ENCODE data around the gene B4GALT2.
A peak's percentile ranks its signal among the peaks of the same experiment; 100 is the strongest.

B4GALT2 gene

GRCh38 chr1:43985984-43986595 is 7.1 kb downstream of the B4GALT2 start:
- no peak for DNase-seq

DNA sequence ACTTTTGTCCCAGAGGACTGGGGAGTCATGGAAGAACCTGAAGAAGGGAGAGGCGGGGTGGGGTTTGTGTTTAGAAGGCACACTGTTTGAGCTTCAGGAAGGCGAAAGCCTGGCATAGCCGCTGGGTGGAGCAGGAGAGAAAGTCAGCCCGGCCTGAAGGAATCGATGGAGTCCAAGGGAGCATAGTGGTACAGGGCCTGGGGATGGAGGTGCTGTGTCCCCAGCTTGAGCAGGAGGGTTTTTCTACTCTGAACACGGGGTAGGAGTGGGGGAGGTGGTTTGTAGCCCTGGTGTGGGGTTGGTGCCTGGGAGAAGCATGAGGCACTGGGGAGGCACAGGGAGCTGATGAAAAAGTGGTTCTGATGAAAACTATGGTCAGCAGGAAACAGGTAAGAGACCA is 7.7 kb downstream of the B4GALT2 start:
- DNase-seq: no peak

DNA sequence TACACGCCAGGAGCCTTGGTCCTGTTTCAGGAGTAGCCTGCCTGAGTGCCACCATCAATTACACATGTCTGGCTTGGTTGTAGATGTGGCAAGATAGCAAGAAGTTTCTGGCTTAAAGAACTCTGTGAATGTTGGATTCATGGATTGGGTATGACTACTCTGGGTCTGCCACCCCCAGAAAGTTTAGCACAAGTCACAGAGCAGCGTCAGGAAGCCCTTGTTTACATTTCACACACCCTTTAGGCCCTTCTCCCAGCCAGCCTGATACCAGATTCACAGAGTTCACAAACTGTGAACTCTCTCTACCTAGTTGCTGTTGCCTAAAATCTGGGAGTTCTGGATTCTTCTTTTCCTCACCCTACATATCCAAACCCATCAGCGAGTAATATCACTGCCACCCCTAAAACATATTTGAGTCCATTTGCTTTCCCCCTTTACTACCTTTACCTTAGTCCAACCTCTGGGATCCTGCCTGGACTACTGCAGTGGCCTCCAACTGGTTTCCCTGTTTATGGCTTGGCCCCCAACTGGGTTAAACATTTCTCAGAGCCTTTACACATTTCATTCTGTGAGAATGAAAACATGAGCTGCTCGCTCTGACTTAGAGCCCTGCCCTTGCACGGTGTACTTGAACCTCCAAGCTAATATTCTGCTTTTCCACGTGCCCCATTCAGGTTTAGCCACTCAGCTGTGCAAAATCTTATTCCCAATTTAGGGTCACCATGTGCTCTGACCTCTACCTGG is 8.3 kb downstream of the B4GALT2 start:
- no peak for DNase-seq

GRCh38 chr1:43990271-43991199 is 11.5 kb downstream of the B4GALT2 start:
- DNase-seq: peak in 1 of 2 experiments; percentile 60

DNA sequence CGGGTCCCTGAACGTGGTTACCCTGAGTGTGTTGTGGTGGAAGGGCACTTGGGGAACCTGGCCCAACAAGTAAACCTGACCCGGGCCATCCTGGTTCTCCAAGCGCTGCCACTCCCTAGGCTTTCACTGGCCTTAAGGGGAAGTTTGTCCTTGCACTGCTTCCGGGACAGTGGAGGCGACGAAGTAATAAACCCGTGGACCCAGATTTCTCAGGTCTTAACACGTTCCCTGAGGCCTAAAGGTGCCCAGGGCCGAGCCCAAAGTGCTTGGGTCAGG is 12.1 kb downstream of the B4GALT2 start:
- no peak for DNase-seq

GRCh38 chr1:43991476-43992231 is 12.6 kb downstream of the B4GALT2 start, which contains the start of gene CCDC24:
Gene CCDC24, plus strand, starts transcription at chr1:43991599. Its CDS starts 280 bp downstream, at chr1:43991879.
- DNase-seq: peak; percentile 83 to 96

- DNase-seq: peak in 1 of 2 experiments; percentile 33
These were observed 13.4 kb downstream of the B4GALT2 start for GRCh38 chr1:43992232-43992995.

- no peak for DNase-seq
These were observed 14.3 kb downstream of the B4GALT2 start for GRCh38 chr1:43993206-43993914.

DNA sequence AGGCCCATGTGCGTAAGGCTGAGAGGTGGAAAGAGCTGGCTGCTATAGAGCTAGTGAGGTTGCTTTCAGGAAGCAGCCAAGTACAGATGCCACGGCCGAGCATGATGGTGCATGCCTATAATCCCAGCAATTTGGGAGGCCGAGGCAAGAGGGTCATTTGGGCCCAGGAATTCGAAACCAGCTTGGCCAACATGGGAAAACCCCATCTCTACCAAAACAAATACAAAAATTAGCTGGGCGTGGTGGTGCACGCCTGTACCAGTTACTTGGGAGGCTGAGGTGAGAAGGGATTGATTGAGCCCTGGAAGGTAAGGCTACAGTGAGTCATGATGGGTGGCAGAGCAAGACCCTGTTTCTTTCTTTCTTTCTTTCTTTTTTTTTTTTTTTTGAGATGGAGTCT is 15.1 kb downstream of the B4GALT2 start:
- DNase-seq: no peak

GRCh38 chr1:43994794-43995790 is 16.1 kb downstream of the B4GALT2 start:
- DNase-seq: peak in 1 of 2 experiments; percentile 78

DNA sequence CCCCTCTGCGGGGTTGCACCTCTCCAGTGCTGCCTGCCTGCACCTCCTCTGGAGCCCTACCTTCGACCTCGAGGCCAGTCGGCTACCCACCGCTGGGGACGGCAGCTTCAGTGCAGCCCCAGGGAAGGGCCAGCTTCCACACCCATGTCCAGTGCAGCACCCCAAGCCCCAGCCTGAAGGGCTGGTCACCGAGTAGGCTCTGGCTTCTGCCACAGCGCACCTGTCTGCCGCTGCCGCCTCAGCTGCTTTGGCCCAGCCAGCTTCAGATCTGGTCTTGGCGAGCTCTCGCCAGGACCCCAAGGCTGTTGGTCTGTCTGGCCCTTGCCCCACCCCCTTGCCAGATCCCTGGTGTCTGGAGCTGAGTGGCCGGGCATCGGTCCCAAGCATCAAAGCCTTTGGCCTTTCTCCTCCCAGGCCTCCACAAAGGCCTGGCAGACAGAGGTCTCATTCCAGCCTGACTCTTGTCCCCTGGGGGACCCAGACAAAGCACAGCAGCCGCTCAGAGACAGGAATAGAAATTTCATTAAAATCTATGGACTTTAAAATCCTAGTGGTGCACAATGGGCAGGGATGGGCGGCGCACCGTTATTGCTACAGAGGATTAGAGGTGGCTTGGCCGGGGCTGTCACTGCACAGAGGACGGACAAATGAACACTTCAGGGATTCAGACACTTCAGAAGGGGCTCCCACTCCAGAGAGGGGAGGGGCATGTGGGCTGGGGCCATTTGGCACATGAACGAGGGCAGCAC is 17.1 kb downstream of the B4GALT2 start:
- no peak for DNase-seq

DNA sequence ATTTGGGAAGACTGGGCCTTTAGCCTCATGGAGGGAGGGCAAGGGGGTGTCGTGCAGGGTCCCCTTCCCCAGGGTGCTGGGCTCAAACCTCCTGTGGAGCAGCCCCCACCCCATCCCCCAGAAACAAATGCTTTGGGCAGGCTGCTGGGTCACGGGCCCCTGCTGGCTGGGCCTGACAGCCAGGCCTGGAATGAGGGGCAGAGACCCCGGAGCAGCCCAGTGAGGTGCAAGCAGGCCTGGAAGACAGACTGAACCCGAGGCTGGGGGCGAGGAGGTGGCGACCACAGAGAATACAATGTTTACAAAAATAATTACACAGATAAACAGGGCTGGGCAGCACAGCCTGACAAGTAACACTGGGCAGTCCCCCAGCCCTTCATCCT is 17.7 kb downstream of the B4GALT2 start:
- no peak for DNase-seq

DNA sequence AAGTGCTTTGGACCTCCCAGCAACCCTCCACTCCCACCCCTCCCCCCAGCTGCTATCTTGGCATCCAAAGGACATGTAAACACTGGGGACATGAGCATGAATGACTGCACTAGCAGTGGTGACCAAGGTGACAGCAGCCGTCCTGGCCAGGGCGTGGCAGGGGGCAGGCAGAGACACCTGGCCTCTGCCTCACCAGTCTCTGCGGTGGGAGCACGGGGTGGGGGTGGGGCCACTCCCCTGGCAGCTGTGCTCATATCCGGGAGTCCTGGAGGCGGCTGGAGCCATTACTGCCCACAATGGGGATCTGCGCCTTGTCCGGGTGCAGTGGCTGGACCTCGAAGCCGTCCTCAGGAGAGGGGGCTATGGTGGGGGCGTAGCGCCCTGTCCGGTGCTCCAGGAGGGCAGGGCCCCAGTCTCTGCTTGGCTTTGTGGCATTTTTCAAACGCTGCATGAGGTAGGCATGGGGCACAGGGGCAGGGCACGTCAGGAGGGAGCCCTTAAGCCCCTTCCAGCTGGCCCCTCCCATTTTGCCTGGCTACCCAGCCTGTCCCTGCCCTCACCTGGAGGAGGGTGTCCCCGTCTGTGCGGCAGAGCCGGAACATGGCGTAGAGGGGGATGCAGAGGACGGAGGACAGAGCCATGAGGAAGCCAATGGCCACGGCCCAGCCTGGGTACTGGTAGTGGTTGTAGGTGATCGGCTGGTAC is 18.4 kb downstream of the B4GALT2 start:
- DNase-seq: peak in 1 of 2 experiments; percentile 58

DNA sequence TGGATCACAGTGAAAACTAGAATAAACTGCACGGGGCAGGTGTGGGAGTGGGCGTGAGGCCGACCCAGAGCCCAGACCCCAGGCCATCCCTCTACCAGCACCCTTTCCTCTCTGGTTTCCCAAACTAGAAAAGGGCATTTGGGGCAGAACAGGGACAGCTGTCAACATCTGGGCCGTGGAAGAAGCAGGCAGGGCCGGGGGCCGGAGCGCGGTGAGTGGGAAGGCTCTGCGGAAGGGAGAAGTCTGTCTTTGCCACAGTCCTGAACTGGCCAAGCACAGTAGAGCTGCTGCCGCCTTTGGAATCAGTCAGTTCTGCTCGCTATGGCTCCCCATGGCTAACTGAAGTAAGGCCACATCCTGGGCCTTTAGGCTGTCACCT is 19.0 kb downstream of the B4GALT2 start:
- DNase-seq: no peak

- DNase-seq: no peak
These were observed 20.4 kb downstream of the B4GALT2 start for GRCh38 chr1:43999455-43999854.

DNA sequence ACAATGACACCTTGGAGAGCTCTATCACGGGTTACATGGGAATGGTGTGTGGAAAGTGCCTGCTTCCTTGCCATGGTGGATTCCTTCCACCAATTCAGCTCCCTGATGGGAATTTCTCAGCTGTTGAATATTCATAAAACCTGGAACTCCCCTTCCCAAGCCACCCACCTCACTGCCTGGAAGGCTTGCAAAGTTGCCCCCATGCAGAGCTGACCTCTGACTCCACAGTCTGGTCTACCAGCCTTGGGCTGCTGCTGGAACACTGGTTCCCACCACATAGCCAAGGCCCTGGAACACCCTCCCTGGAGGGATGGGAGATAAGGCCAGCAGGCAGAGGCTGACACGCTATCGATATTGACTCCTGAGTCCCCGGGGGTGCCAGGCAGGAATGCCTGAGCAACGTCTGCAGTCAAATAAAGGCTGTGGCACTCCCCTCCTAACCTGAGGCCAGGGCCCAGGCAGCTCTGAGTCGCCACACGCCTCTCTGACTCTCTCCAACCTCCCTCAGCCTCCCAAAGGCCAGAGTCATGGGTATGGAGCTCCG is 21.2 kb downstream of the B4GALT2 start:
- DNase-seq: no peak

GRCh38 chr1:44002165-44002564 is 23.2 kb downstream of the B4GALT2 start:
- no peak for DNase-seq

DNA sequence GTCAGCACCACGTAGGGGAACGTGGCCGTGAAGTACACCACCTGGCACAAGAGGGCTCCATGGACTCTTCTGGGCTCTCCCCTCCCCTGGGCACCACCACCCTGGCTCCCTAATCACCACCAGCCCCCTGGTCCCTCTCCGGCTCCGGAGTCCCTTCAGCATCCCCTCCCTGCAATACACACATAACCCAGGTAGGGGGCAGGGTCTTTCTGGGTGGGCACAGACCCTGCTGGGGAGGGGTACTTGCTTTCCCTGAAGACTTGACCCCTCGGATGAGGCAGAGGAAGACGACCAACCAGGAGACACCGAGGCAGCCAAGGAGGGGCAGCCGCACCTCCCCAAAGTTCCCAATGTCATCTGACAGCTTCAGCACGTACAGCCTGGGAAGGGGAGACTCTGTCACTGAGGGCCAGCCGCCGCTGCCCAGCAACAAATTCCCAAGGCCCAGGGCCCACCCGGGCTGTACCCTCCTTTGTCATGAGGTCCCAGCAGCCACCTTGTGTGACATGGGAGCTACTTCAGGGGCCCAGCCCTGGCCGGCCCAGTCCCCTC is 23.7 kb downstream of the B4GALT2 start:
- no peak for DNase-seq

All from NCI-H526 (cell line).